HG02840 (cell line): ENCODE measurements around the gene DHX16.
"Not testable (repeated sequence)": the region's sequence is repeated elsewhere in the genome, so short reads cannot be mapped to it uniquely, and the experiment has no call there.

Experiments
- ATAC-seq: cut with Tn5 transposase; IDR thresholded peaks from one replicate; pipeline ENCODE4 v1.9.1; 2021; ENCODE audit warnings: mild to moderate bottlenecking, moderate library complexity, moderate number of reproducible peaks; ENCODE audit not compliant: unreplicated experiment, low FRiP score

Gene DHX16

GRCh38 chr6:30672445-30673253 lies at the start of gene DHX16:
TSS of gene DHX16 (minus strand) at chr6:30673006. CDS start at chr6:30672841, 165 bp downstream.
- ATAC-seq = peak; percentile 82

- not testable (repeated sequence) for ATAC-seq
Observed at GRCh38 chr6:30722025-30722279, 49.1 kb upstream of the DHX16 start.

- no peak for ATAC-seq
Observed at GRCh38 chr6:30721198-30722024, 48.6 kb upstream of the DHX16 start.

- ATAC-seq = no peak
Observed at GRCh38 chr6:30720738-30721197, 48.0 kb upstream of the DHX16 start.

- no peak for ATAC-seq
Observed at GRCh38 chr6:30719791-30720737, 47.3 kb upstream of the DHX16 start, which contains the start of gene TUBB. TSS of gene TUBB (plus strand) at chr6:30720352. CDS start at chr6:30720507, 155 bp downstream.

- no peak for ATAC-seq
Observed at GRCh38 chr6:30719356-30719755, 46.5 kb upstream of the DHX16 start.

GRCh38 chr6:30717845-30718720 lies 45.3 kb upstream of the DHX16 start:
- not testable (repeated sequence) for ATAC-seq

- ATAC-seq = peak; percentile 64
Observed at GRCh38 chr6:30717129-30717844, 44.5 kb upstream of the DHX16 start, which contains the start of gene MDC1. TSS of gene MDC1 (minus strand) at chr6:30717281. CDS start at chr6:30715175, 2,106 bp downstream.

- no peak for ATAC-seq
Observed at GRCh38 chr6:30716879-30717128, 44.0 kb upstream of the DHX16 start.

- no peak for ATAC-seq
Observed at GRCh38 chr6:30714263-30714662, 41.5 kb upstream of the DHX16 start.

GRCh38 chr6:30712441-30712945 lies 39.7 kb upstream of the DHX16 start:
- no peak for ATAC-seq

- ATAC-seq = no peak
Observed at GRCh38 chr6:30711758-30712380, 39.1 kb upstream of the DHX16 start.

GRCh38 chr6:30709101-30709868 lies 36.5 kb upstream of the DHX16 start:
- ATAC-seq = no peak

- ATAC-seq = no peak
Observed at GRCh38 chr6:30707281-30707850, 34.6 kb upstream of the DHX16 start.

GRCh38 chr6:30705620-30706019 lies 32.8 kb upstream of the DHX16 start:
- ATAC-seq = no peak

GRCh38 chr6:30703821-30704220 lies 31.0 kb upstream of the DHX16 start:
- ATAC-seq = no peak

GRCh38 chr6:30703011-30703410 lies 30.2 kb upstream of the DHX16 start:
- no peak for ATAC-seq
